Upper lobe of right lung (tissue), 1 donor: ENCODE data around the gene GMPPB. TPM values are rescaled to one million over a fixed set of nuclear protein-coding genes. Genes with fewer than 3 reads are reported as not detected.

Source experiments
- ATAC-seq: fragments of 200-7000 bp; cut with Tn5 transposase; one replicate; pipeline ENCODE4 v1.9.1; 2020; ENCODE audit warnings: mild to moderate bottlenecking, moderate library complexity
- DNase-seq: peaks from one replicate; pipeline ENCODE4 v3.0.0-alpha.2; 2020
- H3K27ac ChIP-seq: fragments of 200-600 bp; one replicate; pipeline ENCODE4 v1.8.0; 2022
- H3K27me3 ChIP-seq: fragments of 200-600 bp; one replicate; pipeline ENCODE4 v1.8.0; 2022; ENCODE audit warnings: mild to moderate bottlenecking
- H3K36me3 ChIP-seq: fragments of 200-600 bp; one replicate; pipeline ENCODE4 v1.8.0; 2022
- H3K4me1 ChIP-seq: fragments of 200-600 bp; one replicate; pipeline ENCODE4 v1.8.0; 2022
- H3K4me3 ChIP-seq: fragments of 200-600 bp; one replicate; pipeline ENCODE4 v1.8.0; 2022; ENCODE audit warnings: mild to moderate bottlenecking
- H3K9me3 ChIP-seq: fragments of 200-600 bp; one replicate; pipeline ENCODE4 v1.8.0; 2022
- CTCF ChIP-seq: fragments of 200-600 bp; IDR thresholded peaks from one replicate; pipeline ENCODE4 v1.8.0; 2022; ENCODE audit warnings: antibody characterized with exemption
- intact Hi-C: fragments of 100-400 bp; cut with DNase I; formaldehyde crosslinking; loops from one replicate; pipeline ENCODE4 v1.11.0; 2022
- total RNA-seq: library from RNA; stranded (reverse); fragmentation: NEBNext Ultra II Directional; extraction: Animal tissue kit (Norgen Biotek cat#: 25700); gene quantifications from one replicate; pipeline ENCODE4 v1.2.1, GENCODE V29; 2021
- donor health status: DM: no; HTN: yes; CAD: no; lungs with severe emphysema.

The GMPPB gene
- total RNA-seq, 1 donor from 2014 or later, result 34.8 TPM

GRCh38 chr3:49683162-49683561, 40.6 kb downstream of the GMPPB start:
- H3K36me3 ChIP-seq, result peaks cover 57% of the 10 kb centered on the region
- H3K27ac ChIP-seq, result no peak overlapping the region
- H3K27me3 ChIP-seq, result no peaks in the 10 kb centered on the region
- no peak for TF ChIP-seq CTCF
- ATAC-seq (no peak), DNase-seq (no peak)
- H3K9me3 ChIP-seq, result no peaks in the 10 kb centered on the region
- no peaks in the 10 kb centered on the region for H3K4me1 ChIP-seq
- intact Hi-C loops, result no loop called here
- H3K4me3 ChIP-seq, result no peak overlapping the region

- no peak overlapping the region for H3K27ac ChIP-seq
- no peak for DNase-seq
- peaks cover 73% of the 10 kb centered on the region for H3K36me3 ChIP-seq
- intact Hi-C loops, result no loop called here
- no peaks in the 10 kb centered on the region for H3K9me3 ChIP-seq
- no peaks in the 10 kb centered on the region for H3K27me3 ChIP-seq
- no peaks in the 10 kb centered on the region for H3K4me1 ChIP-seq
- no peak overlapping the region for H3K4me3 ChIP-seq
- no peak for TF ChIP-seq CTCF
- ATAC-seq, result no peak
Measured at GRCh38 chr3:49681543-49681942, 42.2 kb downstream of the GMPPB start.

GRCh38 chr3:49681232-49681522, 42.6 kb downstream of the GMPPB start:
- intact Hi-C loops, result no loop called here
- TF ChIP-seq CTCF, result no peak
- no peak for ATAC-seq
- DNase-seq, result no peak
- H3K4me3 ChIP-seq, result no peak overlapping the region
- H3K27ac ChIP-seq, result no peak overlapping the region
- no peaks in the 10 kb centered on the region for H3K9me3 ChIP-seq
- no peaks in the 10 kb centered on the region for H3K27me3 ChIP-seq
- H3K36me3 ChIP-seq, result peaks cover 77% of the 10 kb centered on the region
- H3K4me1 ChIP-seq, result no peaks in the 10 kb centered on the region

- no peak for TF ChIP-seq CTCF
- Histone ChIP-seq H3K36me3 (peaks cover 79% of the 10 kb centered on the region), H3K4me3 (no peak overlapping the region), H3K9me3 (no peaks in the 10 kb centered on the region), H3K27me3 (no peaks in the 10 kb centered on the region), H3K27ac (no peak overlapping the region), H3K4me1 (no peaks in the 10 kb centered on the region)
- intact Hi-C loops, result no loop called here
- ATAC-seq (no peak), DNase-seq (no peak)
Measured at GRCh38 chr3:49680493-49681231, 43.1 kb downstream of the GMPPB start.

GRCh38 chr3:49675912-49676311, 47.8 kb downstream of the GMPPB start:
- Histone ChIP-seq H3K27ac (no peak overlapping the region), H3K4me3 (no peak overlapping the region), H3K4me1 (peaks cover 12% of the 10 kb centered on the region), H3K9me3 (no peaks in the 10 kb centered on the region), H3K27me3 (no peaks in the 10 kb centered on the region), H3K36me3 (peaks cover 50% of the 10 kb centered on the region)
- TF ChIP-seq CTCF, result no peak
- DNase-seq (no peak), ATAC-seq (no peak)
- intact Hi-C loops, result no loop called here

GRCh38 chr3:49674497-49674983, 49.2 kb downstream of the GMPPB start:
- H3K27me3 ChIP-seq, result no peaks in the 10 kb centered on the region
- H3K27ac ChIP-seq, result peak overlapping the region; percentile 93
- TF ChIP-seq CTCF, result peak; percentile 2
- H3K4me3 ChIP-seq, result peak overlapping the region; percentile 90
- H3K36me3 ChIP-seq, result peaks cover 36% of the 10 kb centered on the region
- ATAC-seq (peak; percentile 39), DNase-seq (no peak)
- intact Hi-C loops, result no loop called here
- peaks cover 12% of the 10 kb centered on the region for H3K4me1 ChIP-seq
- H3K9me3 ChIP-seq, result no peaks in the 10 kb centered on the region
